Endodermal cell (in vitro differentiated cells): Measurements from ENCODE around the gene TACO1. TPM values are rescaled to one million over a fixed set of nuclear protein-coding genes. Genes with fewer than 3 reads are reported as not detected.

Experiments
- DNase-seq: peaks from one replicate; pipeline ENCODE4 v3.0.0-alpha.2; 2017
- H3K27ac ChIP-seq: 2 replicates; pipeline ENCODE4 v1.5.1; 2013; ENCODE audit warnings: mild to moderate bottlenecking, low read depth, low read length, moderate library complexity
- H3K27me3 ChIP-seq: 2 replicates; pipeline ENCODE4 v1.6.1; 2013; ENCODE audit warnings: mild to moderate bottlenecking, low read length, moderate library complexity; ENCODE audit not compliant: insufficient read depth, control insufficient read depth, poor library complexity, severe bottlenecking
- H3K36me3 ChIP-seq: 2 replicates; pipeline ENCODE4 v1.7.0; 2013; ENCODE audit warnings: mild to moderate bottlenecking, low read length, moderate library complexity; ENCODE audit not compliant: control insufficient read depth, insufficient read depth
- H3K4me1 ChIP-seq: one replicate; pipeline ENCODE4 v1.7.0; 2013; ENCODE audit warnings: low read length; ENCODE audit not compliant: control insufficient read depth, insufficient read depth
- H3K4me3 ChIP-seq: 2 replicates; pipeline ENCODE4 v1.5.1; 2013; ENCODE audit warnings: mild to moderate bottlenecking, low read length, moderate library complexity
- H3K9ac ChIP-seq: 2 replicates; pipeline ENCODE4 v1.6.1; 2013; ENCODE audit warnings: mild to moderate bottlenecking, low read length, moderate library complexity; ENCODE audit not compliant: poor library complexity, severe bottlenecking; ENCODE audit errors: extremely low read depth
- H3K9me3 ChIP-seq: 2 replicates; pipeline ENCODE4 v1.6.1; 2013; ENCODE audit warnings: mild to moderate bottlenecking, low read length, moderate library complexity; ENCODE audit not compliant: control insufficient read depth
- H3K27ac Mint-ChIP-seq: 2 replicates; pipeline ENCODE4 v1.8.0; 2020; ENCODE audit warnings: mixed read lengths
- H3K27me3 Mint-ChIP-seq: 2 replicates; pipeline ENCODE4 v1.8.0; 2021; ENCODE audit warnings: mild to moderate bottlenecking, mixed read lengths; ENCODE audit not compliant: insufficient read depth
- H3K36me3 Mint-ChIP-seq: 2 replicates; pipeline ENCODE4 v1.8.0; 2020; ENCODE audit warnings: low read depth, mixed read lengths
- H3K4me1 Mint-ChIP-seq: 2 replicates; pipeline ENCODE4 v1.8.0; 2020; ENCODE audit warnings: mixed read lengths
- H3K4me3 Mint-ChIP-seq: 2 replicates; pipeline ENCODE4 v1.8.0; 2020; ENCODE audit warnings: mild to moderate bottlenecking, moderate library complexity, mixed read lengths
- H3K9me3 Mint-ChIP-seq: 2 replicates; pipeline ENCODE4 v1.8.0; 2020; ENCODE audit warnings: mild to moderate bottlenecking, mixed read lengths
- CTCF ChIP-seq: fragments of 200-600 bp; sonication (generic); conservative IDR thresholded peaks from 2 replicates; pipeline ENCODE4 v1.5.0; 2021; ENCODE audit warnings: antibody characterized with exemption, mild to moderate bottlenecking
- WGBS, 2 experiments: methylation state at CpG; one replicate each; pipeline versions ENCODE4 v1.1.5 to v1.1.7; 2013; ENCODE audit warnings: missing lambda C conversion rate in 2 of 2, mixed read lengths in 1 of 2; ENCODE audit not compliant: insufficient coverage in 1 of 2, insufficient read length in 1 of 2; 5-methylcytosine and 5-hydroxymethylcytosine counted together
- total RNA-seq, 2 donors: library from RNA; stranded (reverse); fragmentation: NEBNext Ultra II Directional in 1 of 2; extraction: Animal tissue kit (Norgen Biotek cat#: 25700) in 1 of 2; gene quantifications; 2 replicates in 1 of 2; 3 replicates in 1 of 2; pipeline ENCODE4 v1.2.1, GENCODE V29; 2021

The TACO1 gene
- total RNA-seq, 2 donors from 2014 or later, result 19.6 to 20.3 TPM

GRCh38 chr17:63653050-63653449 lies 52.4 kb downstream of the TACO1 start:
- Mint-ChIP-seq H3K4me1 (peaks cover 3% of the 10 kb centered on the region), H3K27me3 (no peaks in the 10 kb centered on the region), H3K36me3 (peaks cover 28% of the 10 kb centered on the region), H3K4me3 (no peak overlapping the region), H3K9me3 (no peaks in the 10 kb centered on the region), H3K27ac (no peak overlapping the region)
- DNase-seq, result no peak
- Histone ChIP-seq H3K27ac (no peak overlapping the region), H3K9me3 (no peaks in the 10 kb centered on the region), H3K36me3 (peaks cover 23% of the 10 kb centered on the region), H3K9ac (no peak overlapping the region), H3K4me1 (no peaks in the 10 kb centered on the region), H3K4me3 (no peak overlapping the region), H3K27me3 (no peaks in the 10 kb centered on the region)
- WGBS, 2 experiments, result 80 to 88% methylated on average over 2 of the region's 2 CpGs
- no peak for TF ChIP-seq CTCF

DNA sequence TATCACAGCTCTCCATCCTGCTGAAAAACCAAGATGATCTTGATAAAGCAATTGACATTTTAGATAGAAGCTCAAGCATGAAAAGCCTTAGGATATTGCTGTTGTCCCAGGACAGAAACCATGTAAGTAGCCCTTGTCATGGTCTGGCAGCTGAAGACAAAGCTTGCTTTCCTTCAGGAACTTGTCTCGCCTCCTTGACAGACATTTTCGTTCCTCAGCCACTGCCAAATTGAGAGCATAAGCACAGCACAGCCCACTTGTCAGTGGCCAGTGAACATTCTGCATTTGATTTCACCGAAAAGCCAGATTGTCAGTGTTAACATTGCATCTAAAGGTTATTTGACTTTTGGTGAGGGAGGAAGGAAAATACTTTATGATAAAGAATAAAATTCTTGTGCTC lies 57.1 kb downstream of the TACO1 start:
- Mint-ChIP-seq H3K27me3 (no peaks in the 10 kb centered on the region), H3K4me1 (no peaks in the 10 kb centered on the region), H3K27ac (no peak overlapping the region), H3K4me3 (no peak overlapping the region), H3K9me3 (no peaks in the 10 kb centered on the region), H3K36me3 (peaks cover 38% of the 10 kb centered on the region)
- Histone ChIP-seq H3K4me1 (no peaks in the 10 kb centered on the region), H3K9ac (no peak overlapping the region), H3K9me3 (no peaks in the 10 kb centered on the region), H3K36me3 (peaks cover 32% of the 10 kb centered on the region), H3K4me3 (no peak overlapping the region), H3K27me3 (no peaks in the 10 kb centered on the region), H3K27ac (no peak overlapping the region)
- DNase-seq, result no peak
- no peak for TF ChIP-seq CTCF
- WGBS, 2 experiments, result 89 to 100% methylated on average over 2 to 3 of the region's 3 CpGs

Other genes with a start within 250 kb of the TACO1 start
- 10 to 100 TPM; 24.4 to 27.5 TPM for gene CYB561, start 154.6 kb upstream of the TACO1 start, total RNA-seq
- 10 to 100 TPM in 1 of 2 donors, 1 to 10 TPM in 1; 4.6 to 12.5 TPM for gene ACE, start 123.8 kb upstream of the TACO1 start, total RNA-seq
- gene KCNH6, start 77.5 kb upstream of the TACO1 start, total RNA-seq, result under 1 TPM; 0.79 to 0.95 TPM
- gene DCAF7, start 50.4 kb upstream of the TACO1 start, total RNA-seq, result 100 to 1,000 TPM in 1 of 2 donors, 10 to 100 TPM in 1; 96.0 to 114 TPM
- gene MAP3K3, start 21.5 kb downstream of the TACO1 start, total RNA-seq, result 10 to 100 TPM; 19.9 to 23.3 TPM
- gene LIMD2, start 99.2 kb downstream of the TACO1 start, total RNA-seq, result 100 to 1,000 TPM in 1 of 2 donors, 10 to 100 TPM in 1; 97.5 to 111 TPM
- 10 to 100 TPM; 49.7 to 73.1 TPM for gene STRADA, start 140.9 kb downstream of the TACO1 start, total RNA-seq
- 10 to 100 TPM; 57.3 to 65.7 TPM for gene CCDC47, start 172.7 kb downstream of the TACO1 start, total RNA-seq
- gene DDX42, start 173.3 kb downstream of the TACO1 start, total RNA-seq, result 100 to 1,000 TPM; 154 to 171 TPM
- 100 to 1,000 TPM; 137 TPM for gene PSMC5, start 226.5 kb downstream of the TACO1 start, total RNA-seq
- gene FTSJ3, start 226.8 kb downstream of the TACO1 start, total RNA-seq, result 10 to 100 TPM; 58.5 to 72.3 TPM
- 10 to 100 TPM; 68.8 to 82.1 TPM for gene SMARCD2, start 241.8 kb downstream of the TACO1 start, total RNA-seq